Neural cell (in vitro differentiated cells): ENCODE data around the gene AMER1. TPM values are rescaled to one million over a fixed set of nuclear protein-coding genes. Genes with fewer than 3 reads are reported as not detected.

Experiments
- H2AFZ ChIP-seq: fragments of 200-600, 300-800 bp; sonication (generic), shearing (Covaris generic); 2 replicates; pipeline ENCODE4 v1.6.0; 2014; ENCODE audit warnings: low read depth, mild to moderate bottlenecking, antibody characterized with exemption, low read length, moderate library complexity
- H3F3A ChIP-seq: fragments of 200-600 bp; shearing (Covaris generic); 2 replicates; pipeline ENCODE4 v1.6.1; 2016; ENCODE audit warnings: mild to moderate bottlenecking, moderate library complexity, mixed read lengths, antibody characterized with exemption, low read length; ENCODE audit not compliant: insufficient read depth, poor library complexity, severe bottlenecking
- H3K27ac ChIP-seq: fragments of 200-600, 300-800 bp; sonication (generic), shearing (Covaris generic); 2 replicates; pipeline ENCODE4 v1.5.1; 2014; ENCODE audit warnings: mild to moderate bottlenecking, low read length, moderate library complexity
- H3K27me3 ChIP-seq: fragments of 300-800, 200-600 bp; sonication (generic), shearing (Covaris generic); 2 replicates; pipeline ENCODE4 v1.6.0; 2014; ENCODE audit warnings: mild to moderate bottlenecking, low read depth, low read length, moderate library complexity; ENCODE audit not compliant: insufficient read depth
- H3K36me3 ChIP-seq: fragments of 300-800, 200-600 bp; sonication (generic), shearing (Covaris generic); 2 replicates; pipeline ENCODE4 v1.5.1; 2014; ENCODE audit warnings: mild to moderate bottlenecking, antibody characterized with exemption, low read length, moderate library complexity; ENCODE audit not compliant: insufficient read depth
- H3K4me2 ChIP-seq: fragments of 300-800, 200-600 bp; sonication (generic), shearing (Covaris generic); 2 replicates; pipeline ENCODE4 v1.6.0; 2014; ENCODE audit warnings: mild to moderate bottlenecking, low read length
- H3K4me3 ChIP-seq: fragments of 300-800, 200-600 bp; sonication (generic), shearing (Covaris generic); 2 replicates; pipeline ENCODE4 v1.5.1; 2014; ENCODE audit warnings: mild to moderate bottlenecking, low read length, moderate library complexity
- H3K79me2 ChIP-seq: fragments of 200-600 bp; shearing (Covaris generic); replicated peaks from 2 replicates; pipeline ENCODE4 v1.6.0; 2014; ENCODE audit warnings: mild to moderate bottlenecking, low read length, moderate library complexity; ENCODE audit not compliant: insufficient read depth
- H3K9ac ChIP-seq: fragments of 300-800, 200-600 bp; sonication (generic), shearing (Covaris generic); 2 replicates; pipeline ENCODE4 v1.6.1; 2016; ENCODE audit warnings: mild to moderate bottlenecking, low read length, mixed read lengths
- H3K9me2 ChIP-seq: fragments of 200-600 bp; shearing (Covaris generic); 2 replicates; pipeline ENCODE4 v1.6.1; 2016; ENCODE audit warnings: mild to moderate bottlenecking, low read length, mixed read lengths; ENCODE audit not compliant: insufficient read depth
- H3K9me3 ChIP-seq: fragments of 200-600, 300-800 bp; sonication (generic), shearing (Covaris generic); 2 replicates; pipeline ENCODE4 v1.6.1; 2016; ENCODE audit warnings: mild to moderate bottlenecking, mixed run types, low read length, moderate library complexity, mixed read lengths
- H4K20me1 ChIP-seq: fragments of 200-600 bp; shearing (Covaris generic); 2 replicates; pipeline ENCODE4 v1.6.1; 2016; ENCODE audit warnings: mild to moderate bottlenecking, mixed run types; ENCODE audit not compliant: insufficient read depth
- EP300 ChIP-seq: fragments of 450-650 bp; conservative IDR thresholded peaks from 2 replicates; pipeline ENCODE4 v1.6.1; 2014; ENCODE audit warnings: antibody characterized with exemption, mild to moderate bottlenecking, moderate library complexity; ENCODE audit not compliant: poor library complexity, severe bottlenecking
- EZH2 ChIP-seq: fragments of 200-600, 300-800 bp; shearing (Covaris generic), sonication (generic); IDR thresholded peaks from 2 replicates; pipeline ENCODE4 v1.6.1; 2014; ENCODE audit warnings: antibody characterized with exemption, low read length, borderline replicate concordance, mild to moderate bottlenecking; ENCODE audit not compliant: insufficient read depth, poor library complexity, severe bottlenecking
- MXI1 ChIP-seq: fragments of 450-650 bp; conservative IDR thresholded peaks from 2 replicates; pipeline ENCODE4 v1.6.1; 2014; ENCODE audit warnings: antibody characterized with exemption, mild to moderate bottlenecking; ENCODE audit not compliant: poor library complexity, severe bottlenecking
- POLR2AphosphoS5 ChIP-seq: IDR thresholded peaks from 2 replicates; pipeline ENCODE4 v1.6.1; 2012
- RAD21 ChIP-seq: fragments of 450-650 bp; conservative IDR thresholded peaks from 2 replicates; pipeline ENCODE4 v1.6.1; 2014; ENCODE audit warnings: antibody characterized with exemption, mild to moderate bottlenecking, moderate library complexity
- SMC3 ChIP-seq: fragments of 450-650 bp; conservative IDR thresholded peaks from 2 replicates; pipeline ENCODE4 v1.6.1; 2014; ENCODE audit warnings: antibody characterized with exemption, mild to moderate bottlenecking, moderate library complexity; ENCODE audit not compliant: poor library complexity
- TAF1 ChIP-seq: IDR thresholded peaks from 2 replicates; pipeline ENCODE4 v1.6.1; 2012; ENCODE audit warnings: low read depth
- polyA plus RNA-seq: library from polyadenylated mRNA; depleted of rRNA; stranded (reverse); fragments of >200 nt; gene quantifications from 2 replicates; pipeline ENCODE4 v1.2.3, GENCODE V29; 2014
- TF ChIP-seq, protein P1 (sequence below): fragments of 450-650 bp; IDR thresholded peaks from 2 replicates; pipeline ENCODE4 v1.5.1; 2014; ENCODE audit warnings: antibody characterized with exemption, mild to moderate bottlenecking, moderate library complexity; ENCODE audit not compliant: poor library complexity, severe bottlenecking
- TF ChIP-seq, protein P2 (sequence below): IDR thresholded peaks from 2 replicates; pipeline ENCODE4 v1.6.1; 2012; ENCODE audit warnings: borderline replicate concordance

AMER1 gene
- polyA plus RNA-seq, 1 donor from 2014 or later = 3.1 TPM

DNA sequence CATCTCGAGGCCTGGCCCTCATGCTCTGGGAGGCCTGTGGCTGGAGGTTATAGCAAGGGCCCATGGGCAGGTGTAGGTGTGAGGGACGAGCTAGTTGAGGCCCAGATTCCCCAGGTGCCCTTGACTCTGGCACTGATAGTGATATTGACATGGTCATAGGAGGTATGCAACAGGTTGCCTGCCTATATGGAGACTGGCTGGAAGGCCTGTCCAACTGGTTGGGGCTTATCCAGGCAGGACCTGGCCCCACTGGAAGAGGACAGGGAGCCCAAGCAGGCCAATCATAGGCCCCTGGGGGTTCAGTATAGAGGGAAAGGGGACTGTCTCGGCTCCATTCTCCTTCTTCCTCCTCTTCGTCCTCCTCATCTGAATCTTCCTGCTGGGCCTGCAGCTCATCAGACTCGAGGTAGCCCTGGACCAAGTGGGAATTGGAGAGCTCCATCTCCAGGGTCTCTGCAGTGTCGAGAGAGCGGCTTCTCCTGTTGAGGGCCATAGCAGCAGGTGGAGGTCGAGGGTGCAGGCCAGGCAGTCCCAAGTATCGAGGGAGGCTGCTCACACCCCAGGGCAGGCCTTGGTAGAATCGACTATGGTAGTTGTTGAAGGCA, 15.3 kb downstream of the AMER1 start:
- Histone ChIP-seq H2AFZ (no peak overlapping the region), H4K20me1 (no peaks in the 10 kb centered on the region), H3K4me2 (no peak overlapping the region), H3K9ac (no peak overlapping the region), H3K79me2 (no peaks in the 10 kb centered on the region), H3K9me2 (no peaks in the 10 kb centered on the region), H3K4me3 (no peak overlapping the region), H3K36me3 (no peaks in the 10 kb centered on the region), H3F3A (no peaks in the 10 kb centered on the region), H3K27ac (no peak overlapping the region), H3K9me3 (no peaks in the 10 kb centered on the region), H3K27me3 (no peaks in the 10 kb centered on the region)
- TF ChIP-seq TAF1 (no peak), SMC3 (no peak), MXI1 (no peak)
- TF ChIP-seq, protein P1, sequence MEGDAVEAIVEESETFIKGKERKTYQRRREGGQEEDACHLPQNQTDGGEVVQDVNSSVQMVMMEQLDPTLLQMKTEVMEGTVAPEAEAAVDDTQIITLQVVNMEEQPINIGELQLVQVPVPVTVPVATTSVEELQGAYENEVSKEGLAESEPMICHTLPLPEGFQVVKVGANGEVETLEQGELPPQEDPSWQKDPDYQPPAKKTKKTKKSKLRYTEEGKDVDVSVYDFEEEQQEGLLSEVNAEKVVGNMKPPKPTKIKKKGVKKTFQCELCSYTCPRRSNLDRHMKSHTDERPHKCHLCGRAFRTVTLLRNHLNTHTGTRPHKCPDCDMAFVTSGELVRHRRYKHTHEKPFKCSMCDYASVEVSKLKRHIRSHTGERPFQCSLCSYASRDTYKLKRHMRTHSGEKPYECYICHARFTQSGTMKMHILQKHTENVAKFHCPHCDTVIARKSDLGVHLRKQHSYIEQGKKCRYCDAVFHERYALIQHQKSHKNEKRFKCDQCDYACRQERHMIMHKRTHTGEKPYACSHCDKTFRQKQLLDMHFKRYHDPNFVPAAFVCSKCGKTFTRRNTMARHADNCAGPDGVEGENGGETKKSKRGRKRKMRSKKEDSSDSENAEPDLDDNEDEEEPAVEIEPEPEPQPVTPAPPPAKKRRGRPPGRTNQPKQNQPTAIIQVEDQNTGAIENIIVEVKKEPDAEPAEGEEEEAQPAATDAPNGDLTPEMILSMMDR = no peak

DNA sequence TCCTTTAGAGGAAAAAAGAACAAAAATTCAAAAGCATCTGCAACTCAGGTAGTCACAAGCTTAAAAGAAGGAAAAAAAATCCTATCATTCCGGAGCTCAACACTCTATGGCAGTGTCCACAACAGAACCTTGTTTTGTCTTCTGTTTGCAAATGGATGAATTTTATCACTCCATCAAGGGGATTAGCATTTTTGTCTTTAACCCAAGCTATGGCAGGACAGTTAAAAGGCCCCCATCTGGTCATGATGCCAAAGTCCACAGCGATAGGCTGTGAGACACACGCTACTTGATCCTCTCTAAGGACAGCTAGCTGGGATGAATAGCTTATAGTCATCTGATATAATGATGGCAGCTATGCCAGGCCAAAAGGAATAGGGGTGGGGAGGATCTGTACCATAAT, 16.6 kb downstream of the AMER1 start:
- H3K9ac ChIP-seq = no peak overlapping the region
- no peaks in the 10 kb centered on the region for H4K20me1 ChIP-seq
- no peaks in the 10 kb centered on the region for H3K27me3 ChIP-seq
- no peak overlapping the region for H3K4me3 ChIP-seq
- H3K9me3 ChIP-seq = no peaks in the 10 kb centered on the region
- H3K4me2 ChIP-seq = no peak overlapping the region
- no peak for TF ChIP-seq POLR2AphosphoS5
- no peak for TF ChIP-seq TAF1
- no peaks in the 10 kb centered on the region for H3K36me3 ChIP-seq
- H3F3A ChIP-seq = no peaks in the 10 kb centered on the region
- no peaks in the 10 kb centered on the region for H3K9me2 ChIP-seq
- no peak overlapping the region for H3K27ac ChIP-seq
- no peaks in the 10 kb centered on the region for H3K79me2 ChIP-seq
- no peak overlapping the region for H2AFZ ChIP-seq

DNA sequence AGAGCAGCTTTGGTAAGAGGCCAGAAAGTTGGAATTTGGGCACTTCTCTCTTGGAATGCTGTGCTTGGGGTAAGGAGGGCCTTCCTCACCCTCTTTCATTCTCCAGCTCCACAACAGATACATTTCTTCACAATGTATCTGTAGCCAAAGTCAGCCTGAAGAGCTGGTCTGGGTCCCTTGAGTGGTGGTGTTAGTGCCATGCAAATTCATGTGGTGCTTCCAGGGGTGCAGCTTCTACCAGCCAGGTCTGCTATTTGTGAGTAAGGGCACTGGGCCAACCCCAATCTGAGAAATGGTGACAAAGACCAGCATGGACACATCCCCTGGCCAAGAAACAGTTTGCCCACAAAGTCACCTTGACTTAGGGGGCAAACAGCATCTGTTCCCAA, 17.8 kb downstream of the AMER1 start:
- Histone ChIP-seq H3K4me3 (no peak overlapping the region), H3F3A (no peaks in the 10 kb centered on the region), H3K9me3 (no peaks in the 10 kb centered on the region), H4K20me1 (no peaks in the 10 kb centered on the region), H3K9me2 (no peaks in the 10 kb centered on the region), H3K27ac (no peak overlapping the region), H3K4me2 (no peak overlapping the region), H3K36me3 (no peaks in the 10 kb centered on the region), H2AFZ (no peak overlapping the region), H3K27me3 (no peaks in the 10 kb centered on the region), H3K79me2 (no peaks in the 10 kb centered on the region), H3K9ac (no peak overlapping the region)
- TF ChIP-seq POLR2AphosphoS5 (no peak), TAF1 (no peak), RAD21 (no peak), MXI1 (no peak), SMC3 (no peak), EZH2 (no peak), EP300 (no peak)
- TF ChIP-seq, protein P2, sequence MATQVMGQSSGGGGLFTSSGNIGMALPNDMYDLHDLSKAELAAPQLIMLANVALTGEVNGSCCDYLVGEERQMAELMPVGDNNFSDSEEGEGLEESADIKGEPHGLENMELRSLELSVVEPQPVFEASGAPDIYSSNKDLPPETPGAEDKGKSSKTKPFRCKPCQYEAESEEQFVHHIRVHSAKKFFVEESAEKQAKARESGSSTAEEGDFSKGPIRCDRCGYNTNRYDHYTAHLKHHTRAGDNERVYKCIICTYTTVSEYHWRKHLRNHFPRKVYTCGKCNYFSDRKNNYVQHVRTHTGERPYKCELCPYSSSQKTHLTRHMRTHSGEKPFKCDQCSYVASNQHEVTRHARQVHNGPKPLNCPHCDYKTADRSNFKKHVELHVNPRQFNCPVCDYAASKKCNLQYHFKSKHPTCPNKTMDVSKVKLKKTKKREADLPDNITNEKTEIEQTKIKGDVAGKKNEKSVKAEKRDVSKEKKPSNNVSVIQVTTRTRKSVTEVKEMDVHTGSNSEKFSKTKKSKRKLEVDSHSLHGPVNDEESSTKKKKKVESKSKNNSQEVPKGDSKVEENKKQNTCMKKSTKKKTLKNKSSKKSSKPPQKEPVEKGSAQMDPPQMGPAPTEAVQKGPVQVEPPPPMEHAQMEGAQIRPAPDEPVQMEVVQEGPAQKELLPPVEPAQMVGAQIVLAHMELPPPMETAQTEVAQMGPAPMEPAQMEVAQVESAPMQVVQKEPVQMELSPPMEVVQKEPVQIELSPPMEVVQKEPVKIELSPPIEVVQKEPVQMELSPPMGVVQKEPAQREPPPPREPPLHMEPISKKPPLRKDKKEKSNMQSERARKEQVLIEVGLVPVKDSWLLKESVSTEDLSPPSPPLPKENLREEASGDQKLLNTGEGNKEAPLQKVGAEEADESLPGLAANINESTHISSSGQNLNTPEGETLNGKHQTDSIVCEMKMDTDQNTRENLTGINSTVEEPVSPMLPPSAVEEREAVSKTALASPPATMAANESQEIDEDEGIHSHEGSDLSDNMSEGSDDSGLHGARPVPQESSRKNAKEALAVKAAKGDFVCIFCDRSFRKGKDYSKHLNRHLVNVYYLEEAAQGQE = no peak
- TF ChIP-seq, protein P1 = no peak
